WI38 (cell line): Measurements from ENCODE around the gene MUC5B.
A peak's percentile ranks its signal among the peaks of the same experiment; 100 is the strongest.

Source experiments
- H3K4me3 ChIP-seq: 2 replicates; pipeline ENCODE4 v1.5.1; 2011; ENCODE audit warnings: low read depth, mild to moderate bottlenecking, control low read depth, low read length
- CTCF ChIP-seq: IDR thresholded peaks from 2 replicates; pipeline ENCODE4 v1.5.1; 2012; ENCODE audit warnings: low read depth, mild to moderate bottlenecking, control low read depth, low read length

MUC5B gene

GRCh38 chr11:1199241-1199750, 23.6 kb upstream of the MUC5B start:
- TF ChIP-seq CTCF = no peak
- no peak overlapping the region for H3K4me3 ChIP-seq

GRCh38 chr11:1199751-1200610, 22.9 kb upstream of the MUC5B start:
- no peak for TF ChIP-seq CTCF
- H3K4me3 ChIP-seq = no peak overlapping the region

GRCh38 chr11:1200611-1201191, 22.2 kb upstream of the MUC5B start:
- no peak overlapping the region for H3K4me3 ChIP-seq
- TF ChIP-seq CTCF = no peak

GRCh38 chr11:1201395-1202153, 21.3 kb upstream of the MUC5B start:
- H3K4me3 ChIP-seq = no peak overlapping the region
- TF ChIP-seq CTCF = no peak

GRCh38 chr11:1202154-1202775, 20.6 kb upstream of the MUC5B start:
- TF ChIP-seq CTCF = no peak
- no peak overlapping the region for H3K4me3 ChIP-seq

- TF ChIP-seq CTCF = peak; percentile 97
- H3K4me3 ChIP-seq = no peak overlapping the region
Observed at GRCh38 chr11:1202776-1203504, 19.9 kb upstream of the MUC5B start.
